GM21529 (cell line): ENCODE data around the gene FUT7.

Experiments
- ATAC-seq: cut with Tn5 transposase; IDR thresholded peaks from one replicate; pipeline ENCODE4 v1.9.1; 2021; ENCODE audit not compliant: unreplicated experiment

The FUT7 gene

DNA sequence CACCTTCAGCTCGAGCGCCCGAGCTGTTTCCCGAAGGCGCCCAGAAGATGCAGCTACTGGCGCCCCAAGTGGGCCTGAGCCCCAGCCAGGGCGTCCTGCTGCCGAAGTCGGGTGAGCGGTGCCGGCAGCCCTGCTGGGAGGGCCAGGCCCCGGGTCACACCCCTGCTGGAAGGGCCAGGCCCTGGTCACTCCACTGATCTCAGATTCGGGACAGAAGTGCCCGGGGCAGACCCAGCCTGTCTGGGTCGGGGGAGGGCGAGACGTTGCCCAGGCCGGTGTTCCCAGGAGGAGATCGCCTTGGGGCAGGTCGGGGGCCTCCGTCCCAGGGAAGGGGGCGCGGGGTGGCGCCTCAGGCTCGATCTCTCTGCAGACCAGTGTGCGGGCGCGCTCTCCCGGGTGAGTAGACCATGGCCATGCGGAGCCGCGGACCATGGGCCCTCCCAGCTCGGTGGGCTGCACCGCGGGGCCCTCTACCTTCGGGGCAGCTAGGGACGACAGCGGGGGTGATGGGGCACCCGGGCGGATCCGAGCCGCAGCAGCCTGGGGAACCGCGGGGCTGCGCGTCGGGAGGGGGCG is 46.8 kb downstream of the FUT7 start:
- no peak for ATAC-seq

DNA sequence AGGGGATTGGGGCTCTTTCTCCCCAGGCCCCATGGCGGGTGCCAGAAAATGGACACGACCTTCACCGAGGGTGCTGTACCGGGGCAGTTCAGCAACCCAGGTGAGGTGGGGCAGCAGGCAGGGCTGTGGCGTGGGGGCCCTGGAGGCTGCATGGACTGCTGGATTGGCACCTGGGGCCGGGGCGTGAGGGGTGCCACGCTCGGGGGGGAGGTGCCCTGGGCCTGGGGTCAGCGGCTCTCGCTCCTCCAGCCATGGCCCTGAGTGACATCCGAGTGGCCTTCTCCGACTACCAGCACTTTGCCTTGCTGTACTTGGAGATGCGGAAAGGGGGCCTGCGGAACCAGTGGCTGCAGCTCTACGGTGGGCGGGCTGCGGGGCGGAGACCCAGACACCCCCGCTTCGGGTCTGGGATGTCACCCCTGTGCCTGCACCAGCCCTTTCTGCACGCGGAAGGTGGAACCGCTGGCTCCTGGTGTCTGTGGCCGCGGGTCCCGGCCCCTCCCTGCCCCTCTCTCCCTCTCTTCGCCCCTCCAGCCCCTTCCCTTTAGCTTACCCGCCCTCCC is 47.3 kb downstream of the FUT7 start:
- ATAC-seq = no peak

DNA sequence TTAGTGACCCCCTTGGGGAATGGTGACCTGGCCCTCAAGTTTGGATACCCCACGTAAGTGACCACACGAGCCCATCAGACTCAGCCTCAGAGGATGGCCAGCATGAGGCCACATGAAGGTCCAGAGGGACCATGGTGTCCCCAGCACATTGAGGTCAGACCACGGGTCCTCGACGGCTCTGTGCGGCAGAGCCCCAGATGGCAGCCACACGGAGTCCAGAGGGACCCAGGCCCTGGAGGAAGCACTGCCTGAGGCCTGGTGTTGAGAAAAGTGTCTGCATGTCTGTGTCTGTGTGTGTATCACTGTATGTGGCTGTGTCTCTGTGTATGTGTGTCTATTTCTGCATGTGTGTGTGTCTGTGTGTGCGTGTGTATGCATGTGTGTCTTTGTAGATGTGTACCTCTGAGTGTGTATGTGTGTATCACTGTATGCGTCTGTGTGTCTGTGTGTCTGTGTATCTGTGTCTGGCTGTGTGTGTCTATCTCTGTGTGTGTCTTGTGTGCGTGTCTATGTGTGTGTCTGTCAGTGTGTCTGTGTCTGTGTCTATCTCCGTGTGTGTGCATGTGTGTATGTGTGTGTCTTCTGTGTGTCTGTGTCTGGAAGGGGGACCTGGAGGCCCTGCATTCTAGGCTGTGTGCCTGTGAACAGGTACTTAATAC is 48.1 kb downstream of the FUT7 start:
- no peak for ATAC-seq

DNA sequence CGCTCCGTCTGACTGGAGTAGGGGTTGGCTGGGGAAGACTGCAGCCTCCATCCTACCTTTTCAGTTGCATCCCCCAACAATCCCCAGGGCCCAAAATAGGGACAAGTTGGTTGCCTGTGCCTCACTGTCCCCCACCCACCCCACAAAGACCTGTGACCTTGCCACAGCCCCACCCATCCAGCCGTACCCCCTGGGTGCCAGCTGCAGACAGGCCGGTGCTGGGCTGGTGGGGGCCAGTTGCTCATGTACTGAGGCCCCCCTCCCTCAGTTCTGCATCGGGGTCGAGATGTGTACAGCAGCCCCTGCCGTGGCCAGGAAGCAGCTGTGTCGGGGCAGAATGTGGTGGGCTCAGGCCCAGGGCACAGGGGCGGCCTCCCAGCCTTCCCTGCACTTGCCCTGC is 48.7 kb downstream of the FUT7 start:
- no peak for ATAC-seq

DNA sequence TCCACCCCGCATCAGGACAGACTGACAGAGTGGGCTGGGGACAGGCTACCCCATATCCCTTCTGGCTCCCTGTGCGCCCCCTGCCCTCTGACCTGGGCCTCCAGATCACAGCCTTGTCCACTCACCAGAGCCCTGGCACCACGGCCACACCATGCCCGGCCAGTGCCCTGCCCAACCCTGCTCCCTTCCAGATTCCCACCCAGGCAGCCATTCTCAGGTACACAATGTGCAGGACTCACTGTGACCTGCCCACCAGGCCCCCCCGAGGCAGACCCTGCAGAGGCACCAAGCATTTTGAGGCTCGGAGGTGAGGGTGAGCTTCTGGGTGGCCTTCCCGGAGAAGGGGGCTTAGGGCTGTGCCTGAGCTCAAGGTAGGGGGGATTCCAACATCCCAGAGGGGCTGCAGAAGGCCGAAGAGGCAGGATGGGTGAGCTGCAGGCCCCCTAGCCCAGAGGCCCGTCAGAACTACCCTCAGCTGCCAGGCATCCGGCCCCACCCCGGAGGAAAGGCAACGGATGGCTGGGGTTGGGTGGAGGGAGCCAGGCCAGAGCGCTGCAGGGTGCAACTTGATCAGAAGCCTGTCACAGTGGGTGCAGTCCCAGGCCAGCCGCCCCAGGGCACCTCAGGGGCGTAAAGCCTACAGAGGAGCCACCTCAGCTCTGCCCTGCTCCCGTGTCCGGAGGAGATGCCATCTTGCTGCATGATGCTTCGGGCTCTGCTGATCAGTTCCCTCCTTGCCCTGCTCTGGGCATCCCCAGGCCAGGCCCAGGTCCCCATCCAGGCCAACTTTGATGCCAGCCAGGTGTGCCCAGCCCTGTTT is 49.4 kb downstream of the FUT7 start, which contains the start of gene LCNL1:
TSS of gene LCNL1 (plus strand) at position 762 of the 820 bp plus-strand sequence. CDS start 594 bp downstream, outside the sequence.
- ATAC-seq = no peak

DNA sequence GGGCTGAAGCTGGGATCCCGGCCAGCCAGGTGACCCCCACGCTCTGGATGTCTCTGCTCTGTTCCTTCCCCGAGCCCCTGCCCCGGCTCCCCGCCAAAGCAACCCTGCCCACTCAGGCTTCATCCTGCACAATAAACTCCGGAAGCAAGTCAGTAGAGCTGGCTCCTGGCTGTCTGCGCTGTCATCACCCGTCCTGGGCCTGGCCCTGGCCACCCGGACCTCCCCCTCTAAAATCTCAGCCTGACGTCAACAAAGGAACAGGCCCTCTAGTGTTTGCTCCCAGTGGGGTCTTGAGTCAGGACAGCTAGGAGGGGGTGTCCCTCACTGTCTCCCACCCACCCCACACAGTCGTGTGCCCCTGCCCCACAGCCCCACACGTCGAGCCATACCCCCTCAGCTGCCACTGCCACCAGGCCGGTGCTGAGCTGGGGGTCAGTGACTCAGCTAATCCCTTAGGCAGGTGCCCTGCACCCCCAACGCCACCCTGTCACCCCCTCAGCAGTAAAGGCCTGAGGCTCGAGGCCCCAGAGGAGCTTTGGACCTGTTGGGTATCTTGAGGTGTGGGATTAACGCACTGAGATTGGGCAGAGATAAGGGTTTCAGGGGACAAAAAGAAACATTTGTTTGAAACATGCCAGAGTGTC is 50.2 kb downstream of the FUT7 start:
- ATAC-seq = no peak

DNA sequence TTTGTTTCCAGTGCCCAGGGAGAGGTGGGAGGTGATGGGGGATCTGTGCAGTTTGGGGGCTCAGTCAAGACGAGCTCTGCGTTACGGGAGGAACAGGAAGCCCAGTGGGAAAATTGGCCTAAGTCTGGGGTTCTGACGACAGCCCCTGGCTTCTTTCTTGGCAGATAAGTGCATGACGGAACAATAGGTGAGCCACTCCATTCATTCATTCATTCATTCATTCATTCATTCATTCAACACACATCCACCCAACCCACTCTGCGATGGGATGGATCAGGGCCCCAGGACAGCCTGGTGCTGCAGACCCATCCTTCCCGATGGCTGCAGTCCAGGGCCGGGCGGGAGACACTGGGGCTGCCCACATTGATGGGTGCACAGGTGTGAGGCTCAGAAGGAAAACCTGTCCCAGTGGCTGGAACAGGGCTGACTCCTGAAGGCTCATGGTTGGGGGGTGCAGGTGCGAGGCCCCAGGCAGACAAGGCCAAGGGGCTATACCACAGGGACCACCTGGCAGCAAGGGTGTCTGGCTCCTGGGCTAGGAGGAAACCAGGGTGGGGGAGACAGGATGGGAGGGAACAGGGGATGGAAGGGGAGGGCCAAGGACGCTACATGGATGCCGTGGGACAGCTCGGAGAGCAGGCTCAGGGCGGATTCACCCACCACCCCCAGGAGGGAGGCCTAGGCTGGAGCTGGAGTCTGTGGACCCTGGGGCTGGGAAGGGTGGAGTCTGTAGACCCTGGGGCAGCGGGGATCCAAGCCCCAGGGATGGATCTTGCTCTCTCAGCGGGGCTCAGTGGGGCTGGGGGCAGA is 51.0 kb downstream of the FUT7 start:
- ATAC-seq = no peak
